ENCODE data around the gene NFIL3.
"Not testable (repeated sequence)": the region's sequence is repeated elsewhere in the genome, so short reads cannot be mapped to it uniquely, and the experiment has no call there.

Gene NFIL3

DNA sequence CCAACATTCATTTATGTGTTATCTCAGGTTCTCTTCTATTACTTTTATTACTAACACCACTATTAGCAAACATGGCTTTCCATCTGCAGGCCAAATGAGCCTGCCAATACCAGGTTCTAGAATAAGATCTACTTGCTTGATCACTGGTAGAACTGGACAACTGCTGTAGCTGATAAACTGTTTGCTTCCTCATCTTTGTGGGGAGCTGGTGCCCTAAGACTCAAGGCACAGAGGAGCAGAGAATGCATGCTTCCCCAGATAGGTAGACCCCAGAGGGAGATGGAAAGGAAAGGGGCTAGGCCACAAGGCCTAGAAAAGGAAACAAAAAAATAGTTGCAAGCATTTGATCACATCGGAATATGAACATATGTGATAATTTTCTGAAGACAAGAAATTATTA is 31.2 kb downstream of the NFIL3 start:
- no peak overlapping the region for H3K4me3 ChIP-seq (ENCODE audit: low read depth, low read length)
- H2AFZ ChIP-seq (ENCODE audit: insufficient read depth, low read length, poor library complexity): no peak overlapping the region
- no peaks in the 10 kb centered on the region for H3K79me2 ChIP-seq (ENCODE audit: control insufficient read depth, insufficient read depth, low read length, poor library complexity)
- H2BK120ac ChIP-seq (ENCODE audit: insufficient read depth, low read length, poor library complexity): no peak overlapping the region
- H3K4ac ChIP-seq (ENCODE audit: low read depth, low read length): no peak overlapping the region
- H3K23ac ChIP-seq (ENCODE audit: low read length): no peak overlapping the region
- no peaks in the 10 kb centered on the region for H3K79me1 ChIP-seq (ENCODE audit: low read length)
- no peak overlapping the region for H4K12ac ChIP-seq (ENCODE audit: low read depth, low read length)
- no peak overlapping the region for H2BK12ac ChIP-seq (ENCODE audit: low read length)
- no peak overlapping the region for H3K27ac ChIP-seq (ENCODE audit: low read depth, low read length)
- peaks cover 0 to 2% of the 10 kb centered on the region in 2 experiments for H3K4me1 ChIP-seq (ENCODE audit: control insufficient read depth in 1 of 2, insufficient read depth in 2 of 2, low read length in 2 of 2)
- H4K91ac ChIP-seq (ENCODE audit: low read depth, low read length): no peak overlapping the region
- peaks cover 1% of the 10 kb centered on the region for H3K9me3 ChIP-seq (ENCODE audit: insufficient read depth, low read depth, low read length)
- H3K4me2 ChIP-seq (ENCODE audit: low read length): no peak overlapping the region
- H3K18ac ChIP-seq (ENCODE audit: low read length): no peak overlapping the region
- WGBS (ENCODE audit: extremely low coverage, insufficient coverage, insufficient read length): no CpG with 5 or more reads among the region's 1 CpG
- no peaks in the 10 kb centered on the region for H3K27me3 ChIP-seq (ENCODE audit: insufficient read depth, low read length)
- no peak overlapping the region for H3K14ac ChIP-seq (ENCODE audit: low read length)
- H2BK5ac ChIP-seq (ENCODE audit: low read depth, low read length, poor library complexity): no peak overlapping the region
- no peak overlapping the region for H3K9ac ChIP-seq (ENCODE audit: low read length)
- no peak overlapping the region for H4K8ac ChIP-seq (ENCODE audit: low read depth, low read length)
- DNase-seq: no peak
- H3K36me3 ChIP-seq (ENCODE audit: control insufficient read depth in 1 of 2, insufficient read depth in 2 of 2, low read length in 2 of 2): no peaks in the 10 kb centered on the region
- H2AK5ac ChIP-seq (ENCODE audit: low read length): no peak overlapping the region

DNA sequence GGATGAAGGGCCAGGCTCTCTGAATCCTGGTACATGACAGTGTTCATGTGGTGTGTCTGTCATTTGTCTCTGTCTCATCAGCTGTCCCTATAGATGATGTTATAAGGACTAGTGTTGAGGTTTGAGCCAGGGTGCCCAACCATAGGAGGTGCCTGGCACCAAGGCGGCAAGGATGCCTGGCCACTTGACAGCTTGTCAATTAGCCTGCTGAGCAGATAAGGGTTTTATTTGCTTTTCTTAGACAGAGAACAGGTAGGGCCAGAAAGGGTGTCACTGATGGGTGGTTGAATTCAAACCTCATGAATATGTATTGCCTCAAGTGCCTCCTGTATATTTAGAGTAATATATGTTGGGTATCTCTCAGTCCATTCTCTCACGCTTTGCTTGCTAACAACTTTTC is 31.8 kb downstream of the NFIL3 start:
- Histone ChIP-seq H3K4me1 (ENCODE audit: control insufficient read depth in 1 of 2, insufficient read depth in 2 of 2, low read length in 2 of 2) (peaks cover 0 to 2% of the 10 kb centered on the region in 2 experiments), H3K27me3 (ENCODE audit: insufficient read depth, low read length) (no peaks in the 10 kb centered on the region), H4K91ac (ENCODE audit: low read depth, low read length) (no peak overlapping the region), H3K27ac (ENCODE audit: low read depth, low read length) (no peak overlapping the region), H3K4ac (ENCODE audit: low read depth, low read length) (no peak overlapping the region), H3K9me3 (ENCODE audit: insufficient read depth, low read depth, low read length) (peaks cover 1% of the 10 kb centered on the region), H3K4me3 (ENCODE audit: low read depth, low read length) (no peak overlapping the region), H3K79me2 (ENCODE audit: control insufficient read depth, insufficient read depth, low read length, poor library complexity) (no peaks in the 10 kb centered on the region), H2BK5ac (ENCODE audit: low read depth, low read length, poor library complexity) (no peak overlapping the region), H2BK12ac (ENCODE audit: low read length) (no peak overlapping the region), H4K8ac (ENCODE audit: low read depth, low read length) (no peak overlapping the region), H2AK5ac (ENCODE audit: low read length) (no peak overlapping the region), H3K18ac (ENCODE audit: low read length) (no peak overlapping the region), H3K36me3 (ENCODE audit: control insufficient read depth in 1 of 2, insufficient read depth in 2 of 2, low read length in 2 of 2) (no peaks in the 10 kb centered on the region), H3K23ac (ENCODE audit: low read length) (no peak overlapping the region), H2AFZ (ENCODE audit: insufficient read depth, low read length, poor library complexity) (no peak overlapping the region), H3K79me1 (ENCODE audit: low read length) (no peaks in the 10 kb centered on the region), H3K9ac (ENCODE audit: low read length) (no peak overlapping the region), H2BK120ac (ENCODE audit: insufficient read depth, low read length, poor library complexity) (no peak overlapping the region), H3K4me2 (ENCODE audit: low read length) (no peak overlapping the region), H3K14ac (ENCODE audit: low read length) (no peak overlapping the region), H4K12ac (ENCODE audit: low read depth, low read length) (no peak overlapping the region)
- no peak for DNase-seq
- no CpG with 5 or more reads among the region's 2 CpGs for WGBS (ENCODE audit: extremely low coverage, insufficient coverage, insufficient read length)

DNA sequence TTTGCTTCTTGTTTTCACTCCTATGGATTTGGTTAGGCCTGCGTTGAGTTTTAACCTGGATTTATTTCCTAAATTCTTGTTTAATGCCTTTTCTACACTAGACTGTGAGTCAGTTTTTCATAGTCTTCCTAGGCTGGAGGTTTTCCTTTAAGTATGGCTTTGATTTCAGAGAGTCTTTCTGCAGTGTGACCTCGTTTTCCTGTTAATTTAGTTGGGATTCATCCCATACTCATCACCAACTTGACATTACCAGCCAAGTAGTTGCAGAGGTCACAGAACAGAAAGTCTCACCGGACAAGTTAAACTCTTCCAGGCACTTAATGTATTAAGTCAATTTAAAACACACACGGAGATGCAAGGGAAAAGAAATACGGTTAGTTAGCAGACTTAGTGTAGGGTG is 32.2 kb downstream of the NFIL3 start:
- Histone ChIP-seq H3K23ac (ENCODE audit: low read length) (no peak overlapping the region), H2BK120ac (ENCODE audit: insufficient read depth, low read length, poor library complexity) (no peak overlapping the region), H4K12ac (ENCODE audit: low read depth, low read length) (no peak overlapping the region), H3K4me3 (ENCODE audit: low read depth, low read length) (no peak overlapping the region), H3K4me2 (ENCODE audit: low read length) (no peak overlapping the region), H4K91ac (ENCODE audit: low read depth, low read length) (no peak overlapping the region), H4K8ac (ENCODE audit: low read depth, low read length) (no peak overlapping the region), H2BK12ac (ENCODE audit: low read length) (no peak overlapping the region), H2BK5ac (ENCODE audit: low read depth, low read length, poor library complexity) (no peak overlapping the region), H3K27me3 (ENCODE audit: insufficient read depth, low read length) (no peaks in the 10 kb centered on the region), H3K36me3 (ENCODE audit: control insufficient read depth in 1 of 2, insufficient read depth in 2 of 2, low read length in 2 of 2) (no peaks in the 10 kb centered on the region), H3K9me3 (ENCODE audit: insufficient read depth, low read depth, low read length) (peaks cover 1% of the 10 kb centered on the region), H3K9ac (ENCODE audit: low read length) (no peak overlapping the region), H3K79me2 (ENCODE audit: control insufficient read depth, insufficient read depth, low read length, poor library complexity) (no peaks in the 10 kb centered on the region), H3K18ac (ENCODE audit: low read length) (no peak overlapping the region), H2AFZ (ENCODE audit: insufficient read depth, low read length, poor library complexity) (no peak overlapping the region), H3K14ac (ENCODE audit: low read length) (no peak overlapping the region), H3K4me1 (ENCODE audit: control insufficient read depth in 1 of 2, insufficient read depth in 2 of 2, low read length in 2 of 2) (peaks cover 0 to 2% of the 10 kb centered on the region in 2 experiments), H2AK5ac (ENCODE audit: low read length) (no peak overlapping the region), H3K79me1 (ENCODE audit: low read length) (no peaks in the 10 kb centered on the region), H3K4ac (ENCODE audit: low read depth, low read length) (no peak overlapping the region), H3K27ac (ENCODE audit: low read depth, low read length) (no peak overlapping the region)
- no CpG with 5 or more reads among the region's 5 CpGs for WGBS (ENCODE audit: extremely low coverage, insufficient coverage, insufficient read length)
- no peak for DNase-seq

DNA sequence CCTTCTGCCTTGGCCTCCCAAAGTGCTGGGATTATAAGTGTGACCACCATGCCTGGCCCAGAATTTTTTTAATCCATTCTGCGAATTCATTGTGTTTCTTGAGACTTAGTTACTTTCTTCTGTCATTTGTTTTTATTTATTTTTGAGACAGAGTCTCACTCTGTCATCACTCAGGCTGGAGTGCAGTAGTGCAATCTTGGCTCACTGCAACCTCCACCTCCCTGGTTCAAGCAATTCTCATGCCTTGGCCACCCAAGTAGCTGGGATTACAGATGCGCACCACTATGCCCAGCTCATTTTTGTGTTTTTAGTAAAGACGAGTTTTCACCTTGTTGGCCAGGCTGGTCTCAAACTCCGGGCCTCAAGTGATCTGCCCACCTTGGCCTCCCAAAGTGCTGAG is 33.9 kb downstream of the NFIL3 start:
- not testable (repeated sequence) for H3K23ac ChIP-seq (ENCODE audit: low read length); H2BK120ac ChIP-seq (ENCODE audit: insufficient read depth, low read length, poor library complexity); H3K18ac ChIP-seq (ENCODE audit: low read length); H2AFZ ChIP-seq (ENCODE audit: insufficient read depth, low read length, poor library complexity); H2AK5ac ChIP-seq (ENCODE audit: low read length); H4K12ac ChIP-seq (ENCODE audit: low read depth, low read length); H3K27ac ChIP-seq (ENCODE audit: low read depth, low read length); DNase-seq; H3K36me3 ChIP-seq (ENCODE audit: control insufficient read depth in 1 of 2, insufficient read depth in 2 of 2, low read length in 2 of 2); H3K27me3 ChIP-seq (ENCODE audit: insufficient read depth, low read length); H3K4ac ChIP-seq (ENCODE audit: low read depth, low read length); H3K9ac ChIP-seq (ENCODE audit: low read length); H4K91ac ChIP-seq (ENCODE audit: low read depth, low read length); H3K4me1 ChIP-seq (ENCODE audit: control insufficient read depth in 1 of 2, insufficient read depth in 2 of 2, low read length in 2 of 2); H4K8ac ChIP-seq (ENCODE audit: low read depth, low read length); H3K4me2 ChIP-seq (ENCODE audit: low read length); H2BK5ac ChIP-seq (ENCODE audit: low read depth, low read length, poor library complexity); H3K79me1 ChIP-seq (ENCODE audit: low read length); H3K79me2 ChIP-seq (ENCODE audit: control insufficient read depth, insufficient read depth, low read length, poor library complexity); H2BK12ac ChIP-seq (ENCODE audit: low read length); H3K4me3 ChIP-seq (ENCODE audit: low read depth, low read length); H3K9me3 ChIP-seq (ENCODE audit: insufficient read depth, low read depth, low read length); H3K14ac ChIP-seq (ENCODE audit: low read length)
- WGBS (ENCODE audit: extremely low coverage, insufficient coverage, insufficient read length): no CpG with 5 or more reads among the region's 4 CpGs
